ENCODE results near the gene NBAS. TPM values are rescaled to one million over a fixed set of nuclear protein-coding genes. Genes with fewer than 3 reads are reported as not detected.

NBAS gene
- polyA plus RNA-seq, 1 donor from 2014 or later: 31.9 TPM

DNA sequence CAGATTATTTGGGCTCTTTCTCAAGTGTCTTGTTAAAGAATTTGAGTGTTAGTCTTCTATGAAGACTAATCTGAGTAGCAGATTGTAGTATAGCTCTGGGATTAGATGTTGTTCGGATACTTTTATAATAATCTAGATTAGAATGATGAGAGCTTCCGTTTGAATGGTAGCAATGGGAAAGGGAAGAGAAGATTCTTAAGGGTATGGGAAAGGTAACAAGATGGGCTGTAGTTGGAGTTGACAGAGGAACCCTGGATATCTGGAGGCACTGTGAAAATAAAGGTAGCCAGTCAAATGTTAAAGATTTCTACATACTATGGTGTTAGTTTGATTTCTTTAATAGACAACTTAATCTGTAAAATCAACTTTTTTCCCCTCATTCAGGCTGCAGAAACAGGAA is 35.2 kb upstream of the NBAS start:
- Histone ChIP-seq H3K27me3 (ENCODE audit: insufficient read depth, low read depth, low read length) (no peaks in the 10 kb centered on the region), H3K4me2 (ENCODE audit: low read length) (no peak overlapping the region), H3K36me3 (ENCODE audit: insufficient read depth, low read length) (peaks cover 14% of the 10 kb centered on the region), H2AFZ (ENCODE audit: low read depth, low read length) (no peak overlapping the region), H3K4me3 (ENCODE audit: low read length) (no peak overlapping the region), H4K20me1 (ENCODE audit: insufficient read depth) (no peaks in the 10 kb centered on the region), H3K9ac (ENCODE audit: low read length) (no peak overlapping the region), H3K27ac (ENCODE audit: low read length) (no peak overlapping the region), H3F3A (ENCODE audit: insufficient read depth, low read length, poor library complexity, severe bottlenecking) (no peaks in the 10 kb centered on the region), H3K79me2 (replicated peaks; ENCODE audit: insufficient read depth, low read length) (peaks cover 29% of the 10 kb centered on the region), H3K9me3 (ENCODE audit: low read length) (no peaks in the 10 kb centered on the region), H3K9me2 (ENCODE audit: insufficient read depth, low read length) (peaks cover 2% of the 10 kb centered on the region)
- TF ChIP-seq, protein P1, sequence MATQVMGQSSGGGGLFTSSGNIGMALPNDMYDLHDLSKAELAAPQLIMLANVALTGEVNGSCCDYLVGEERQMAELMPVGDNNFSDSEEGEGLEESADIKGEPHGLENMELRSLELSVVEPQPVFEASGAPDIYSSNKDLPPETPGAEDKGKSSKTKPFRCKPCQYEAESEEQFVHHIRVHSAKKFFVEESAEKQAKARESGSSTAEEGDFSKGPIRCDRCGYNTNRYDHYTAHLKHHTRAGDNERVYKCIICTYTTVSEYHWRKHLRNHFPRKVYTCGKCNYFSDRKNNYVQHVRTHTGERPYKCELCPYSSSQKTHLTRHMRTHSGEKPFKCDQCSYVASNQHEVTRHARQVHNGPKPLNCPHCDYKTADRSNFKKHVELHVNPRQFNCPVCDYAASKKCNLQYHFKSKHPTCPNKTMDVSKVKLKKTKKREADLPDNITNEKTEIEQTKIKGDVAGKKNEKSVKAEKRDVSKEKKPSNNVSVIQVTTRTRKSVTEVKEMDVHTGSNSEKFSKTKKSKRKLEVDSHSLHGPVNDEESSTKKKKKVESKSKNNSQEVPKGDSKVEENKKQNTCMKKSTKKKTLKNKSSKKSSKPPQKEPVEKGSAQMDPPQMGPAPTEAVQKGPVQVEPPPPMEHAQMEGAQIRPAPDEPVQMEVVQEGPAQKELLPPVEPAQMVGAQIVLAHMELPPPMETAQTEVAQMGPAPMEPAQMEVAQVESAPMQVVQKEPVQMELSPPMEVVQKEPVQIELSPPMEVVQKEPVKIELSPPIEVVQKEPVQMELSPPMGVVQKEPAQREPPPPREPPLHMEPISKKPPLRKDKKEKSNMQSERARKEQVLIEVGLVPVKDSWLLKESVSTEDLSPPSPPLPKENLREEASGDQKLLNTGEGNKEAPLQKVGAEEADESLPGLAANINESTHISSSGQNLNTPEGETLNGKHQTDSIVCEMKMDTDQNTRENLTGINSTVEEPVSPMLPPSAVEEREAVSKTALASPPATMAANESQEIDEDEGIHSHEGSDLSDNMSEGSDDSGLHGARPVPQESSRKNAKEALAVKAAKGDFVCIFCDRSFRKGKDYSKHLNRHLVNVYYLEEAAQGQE (IDR thresholded peaks at IDR 0.05; ENCODE audit: borderline replicate concordance): no peak
- TF ChIP-seq, protein P2, sequence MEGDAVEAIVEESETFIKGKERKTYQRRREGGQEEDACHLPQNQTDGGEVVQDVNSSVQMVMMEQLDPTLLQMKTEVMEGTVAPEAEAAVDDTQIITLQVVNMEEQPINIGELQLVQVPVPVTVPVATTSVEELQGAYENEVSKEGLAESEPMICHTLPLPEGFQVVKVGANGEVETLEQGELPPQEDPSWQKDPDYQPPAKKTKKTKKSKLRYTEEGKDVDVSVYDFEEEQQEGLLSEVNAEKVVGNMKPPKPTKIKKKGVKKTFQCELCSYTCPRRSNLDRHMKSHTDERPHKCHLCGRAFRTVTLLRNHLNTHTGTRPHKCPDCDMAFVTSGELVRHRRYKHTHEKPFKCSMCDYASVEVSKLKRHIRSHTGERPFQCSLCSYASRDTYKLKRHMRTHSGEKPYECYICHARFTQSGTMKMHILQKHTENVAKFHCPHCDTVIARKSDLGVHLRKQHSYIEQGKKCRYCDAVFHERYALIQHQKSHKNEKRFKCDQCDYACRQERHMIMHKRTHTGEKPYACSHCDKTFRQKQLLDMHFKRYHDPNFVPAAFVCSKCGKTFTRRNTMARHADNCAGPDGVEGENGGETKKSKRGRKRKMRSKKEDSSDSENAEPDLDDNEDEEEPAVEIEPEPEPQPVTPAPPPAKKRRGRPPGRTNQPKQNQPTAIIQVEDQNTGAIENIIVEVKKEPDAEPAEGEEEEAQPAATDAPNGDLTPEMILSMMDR (IDR thresholded peaks at IDR 0.05; ENCODE audit: poor library complexity, severe bottlenecking): no peak
- TF ChIP-seq SMC3 (conservative IDR thresholded peaks at IDR 0.05; ENCODE audit: poor library complexity): no peak
- TF ChIP-seq MXI1 (conservative IDR thresholded peaks at IDR 0.05; ENCODE audit: poor library complexity, severe bottlenecking): no peak
- no peak for TF ChIP-seq EZH2 (IDR thresholded peaks at IDR 0.05; ENCODE audit: borderline replicate concordance, insufficient read depth, low read length, poor library complexity, severe bottlenecking)
- no peak for TF ChIP-seq POLR2AphosphoS5 (IDR thresholded peaks at IDR 0.05)
- no peak for TF ChIP-seq EP300 (conservative IDR thresholded peaks at IDR 0.05; ENCODE audit: poor library complexity, severe bottlenecking)
- no peak for TF ChIP-seq RAD21 (conservative IDR thresholded peaks at IDR 0.05)
- no peak for TF ChIP-seq TAF1 (IDR thresholded peaks at IDR 0.05; ENCODE audit: low read depth)

DNA sequence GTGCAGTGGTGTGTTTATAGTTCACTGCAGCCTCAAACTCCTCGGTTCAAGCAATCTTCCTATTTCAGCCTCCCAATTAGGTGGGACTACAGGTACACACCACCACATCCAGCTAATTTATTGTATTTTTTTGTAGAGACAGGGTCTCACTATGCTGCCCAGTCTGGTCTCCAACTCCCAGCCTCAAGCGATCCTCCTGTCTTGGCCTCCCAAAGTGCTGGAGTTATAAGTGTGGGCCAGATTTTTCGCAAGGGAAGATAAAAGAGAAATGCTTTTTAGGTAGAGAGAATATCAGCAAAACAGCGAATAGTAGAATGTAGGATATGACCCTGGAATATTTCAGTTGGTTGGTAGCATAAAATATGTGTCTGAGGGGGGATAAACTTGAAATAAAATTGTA is 34.8 kb upstream of the NBAS start:
- H3K27ac ChIP-seq (ENCODE audit: low read length): no peak overlapping the region
- no peak overlapping the region for H3K4me3 ChIP-seq (ENCODE audit: low read length)
- no peak overlapping the region for H3K9ac ChIP-seq (ENCODE audit: low read length)
- TF ChIP-seq, protein P2 (IDR thresholded peaks at IDR 0.05; ENCODE audit: poor library complexity, severe bottlenecking): no peak
- H4K20me1 ChIP-seq (ENCODE audit: insufficient read depth): no peaks in the 10 kb centered on the region
- H2AFZ ChIP-seq (ENCODE audit: low read depth, low read length): no peak overlapping the region
- peaks cover 2% of the 10 kb centered on the region for H3K9me2 ChIP-seq (ENCODE audit: insufficient read depth, low read length)
- no peaks in the 10 kb centered on the region for H3K27me3 ChIP-seq (ENCODE audit: insufficient read depth, low read depth, low read length)
- H3K4me2 ChIP-seq (ENCODE audit: low read length): no peak overlapping the region
- peaks cover 14% of the 10 kb centered on the region for H3K36me3 ChIP-seq (ENCODE audit: insufficient read depth, low read length)
- no peaks in the 10 kb centered on the region for H3F3A ChIP-seq (ENCODE audit: insufficient read depth, low read length, poor library complexity, severe bottlenecking)
- H3K79me2 ChIP-seq (replicated peaks; ENCODE audit: insufficient read depth, low read length): peaks cover 29% of the 10 kb centered on the region
- H3K9me3 ChIP-seq (ENCODE audit: low read length): no peaks in the 10 kb centered on the region

Measured in neural cell (in vitro differentiated cells).